HG03103 (cell line): ENCODE measurements around the gene PNMA3.
"Not testable (repeated sequence)": the region's sequence is repeated elsewhere in the genome, so short reads cannot be mapped to it uniquely, and the experiment has no call there.

Experiments used
- ATAC-seq: cut with Tn5 transposase; IDR thresholded peaks from one replicate; pipeline ENCODE4 v1.9.1; 2021; ENCODE audit warnings: low read depth; ENCODE audit not compliant: unreplicated experiment

The PNMA3 gene, protein sequence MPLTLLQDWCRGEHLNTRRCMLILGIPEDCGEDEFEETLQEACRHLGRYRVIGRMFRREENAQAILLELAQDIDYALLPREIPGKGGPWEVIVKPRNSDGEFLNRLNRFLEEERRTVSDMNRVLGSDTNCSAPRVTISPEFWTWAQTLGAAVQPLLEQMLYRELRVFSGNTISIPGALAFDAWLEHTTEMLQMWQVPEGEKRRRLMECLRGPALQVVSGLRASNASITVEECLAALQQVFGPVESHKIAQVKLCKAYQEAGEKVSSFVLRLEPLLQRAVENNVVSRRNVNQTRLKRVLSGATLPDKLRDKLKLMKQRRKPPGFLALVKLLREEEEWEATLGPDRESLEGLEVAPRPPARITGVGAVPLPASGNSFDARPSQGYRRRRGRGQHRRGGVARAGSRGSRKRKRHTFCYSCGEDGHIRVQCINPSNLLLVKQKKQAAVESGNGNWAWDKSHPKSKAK

DNA sequence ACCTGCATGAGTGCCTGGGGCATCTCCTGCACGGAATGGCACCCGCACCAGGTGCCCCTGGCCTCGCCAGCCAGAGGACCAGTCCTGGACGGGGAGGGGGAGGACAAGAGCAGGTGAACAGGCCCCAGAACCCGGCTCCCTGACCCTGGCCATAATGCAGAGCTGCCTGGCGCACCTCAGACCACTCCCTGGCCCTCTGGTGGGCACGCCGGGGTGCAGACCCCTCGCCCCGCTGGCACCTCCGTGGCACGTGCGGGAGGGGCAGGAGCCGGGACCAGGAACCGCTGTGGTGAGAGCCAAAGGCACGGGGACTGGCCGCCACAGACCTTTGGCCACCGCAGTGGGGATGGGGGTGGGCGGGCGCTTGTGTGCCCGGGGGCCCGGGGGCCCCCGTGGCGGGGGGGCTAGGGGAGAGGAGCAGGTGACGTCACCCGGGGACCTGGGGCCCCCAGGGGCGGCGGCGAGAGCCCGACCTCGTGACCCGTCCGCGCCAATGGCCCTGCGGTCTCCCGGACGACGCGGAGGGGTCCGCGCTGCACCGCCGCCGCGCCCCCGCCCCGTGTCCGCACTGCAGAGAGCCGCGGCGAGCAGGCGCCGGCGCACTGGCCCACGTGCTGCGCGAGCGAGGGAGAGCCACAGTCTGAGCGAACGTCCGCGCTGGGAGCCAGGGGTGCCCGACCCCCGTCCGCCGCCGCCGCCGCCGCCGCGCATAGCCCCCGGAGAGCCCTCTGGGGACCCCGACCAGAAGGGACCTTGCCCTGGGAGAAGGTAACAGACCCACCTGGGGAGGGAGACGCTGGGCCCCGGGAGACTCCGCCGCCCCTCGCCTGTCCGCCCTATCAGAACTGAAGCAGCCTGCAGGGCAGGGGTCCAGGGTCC lies at the start of gene PNMA3:
Gene PNMA3, plus strand, starts transcription at position 600 of the 879 bp plus-strand sequence. CDS start 586 bp downstream, outside the sequence.
- ATAC-seq = no peak

DNA sequence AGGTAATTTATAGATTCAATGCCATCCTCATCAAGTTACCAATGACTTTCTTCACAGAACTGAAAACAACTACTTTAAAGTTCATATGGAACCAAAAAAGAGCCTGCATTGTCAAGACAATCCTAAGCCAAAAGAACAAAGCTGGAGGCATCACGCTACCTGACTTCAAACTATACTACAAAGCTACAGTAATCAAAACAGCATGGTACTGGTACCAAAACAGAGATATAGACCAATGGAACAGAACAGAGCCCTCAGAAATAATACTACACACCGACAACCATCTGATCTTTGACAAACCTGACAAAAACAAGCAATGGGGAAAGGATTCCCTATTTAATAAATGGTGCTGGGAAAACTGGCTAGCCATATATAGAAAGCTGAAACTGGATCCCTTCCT lies 39.1 kb upstream of the PNMA3 start:
- ATAC-seq = not testable (repeated sequence)

DNA sequence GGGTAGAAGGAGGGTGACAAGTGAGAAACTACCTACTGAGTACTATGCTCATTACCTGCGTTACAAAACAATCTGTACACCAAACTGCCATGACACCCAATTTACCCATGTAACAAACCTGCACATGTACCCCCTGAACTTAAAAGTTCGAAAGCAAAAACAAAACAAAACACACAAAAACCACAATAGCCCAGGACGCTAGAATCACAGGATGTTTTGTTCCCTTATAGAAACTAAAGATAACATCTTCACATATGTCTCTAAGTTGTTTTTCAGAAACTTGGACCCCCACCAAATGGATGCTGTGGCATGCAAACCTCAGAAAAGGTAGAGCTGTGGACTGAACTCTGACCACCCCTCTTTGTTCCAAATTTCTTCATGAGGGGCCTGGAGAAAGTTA lies 37.1 kb upstream of the PNMA3 start:
- no peak for ATAC-seq

DNA sequence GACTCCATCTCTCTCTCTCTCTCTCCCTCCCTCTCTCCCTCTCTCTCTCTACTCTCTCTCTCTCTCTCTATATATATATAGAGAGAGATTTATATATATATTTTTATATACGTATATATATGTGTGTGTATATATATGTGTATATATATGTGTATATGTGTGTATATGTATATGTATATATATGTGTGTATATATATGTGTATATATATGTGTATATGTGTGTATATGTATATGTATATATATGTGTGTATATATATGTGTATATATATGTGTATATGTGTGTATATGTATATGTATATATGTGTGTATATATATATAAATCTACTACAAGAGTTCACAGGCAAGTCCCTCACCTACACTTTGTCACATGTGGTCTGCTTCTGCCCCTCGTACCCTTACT lies 29.8 kb upstream of the PNMA3 start:
- not testable (repeated sequence) for ATAC-seq

DNA sequence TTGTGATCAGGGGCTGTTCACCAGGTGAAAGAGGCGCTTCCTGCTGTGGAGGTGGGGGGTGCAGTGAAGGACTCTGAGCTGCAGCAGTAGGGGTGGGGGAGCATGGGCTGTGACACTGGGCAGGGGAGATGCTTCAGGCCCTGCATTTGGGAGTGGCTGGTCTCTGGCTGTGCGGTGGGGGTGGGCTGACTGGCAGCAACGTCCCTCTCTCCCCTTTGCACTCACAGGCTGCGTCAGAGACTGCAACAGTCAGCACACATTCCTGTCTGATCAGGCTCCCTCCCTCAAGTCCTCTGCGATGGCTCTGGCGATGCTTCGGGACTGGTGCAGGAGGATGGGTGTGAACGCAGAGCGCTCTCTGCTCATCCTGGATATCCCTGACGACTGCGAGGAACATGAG lies 27.8 kb upstream of the PNMA3 start:
- ATAC-seq = not testable (repeated sequence)

DNA sequence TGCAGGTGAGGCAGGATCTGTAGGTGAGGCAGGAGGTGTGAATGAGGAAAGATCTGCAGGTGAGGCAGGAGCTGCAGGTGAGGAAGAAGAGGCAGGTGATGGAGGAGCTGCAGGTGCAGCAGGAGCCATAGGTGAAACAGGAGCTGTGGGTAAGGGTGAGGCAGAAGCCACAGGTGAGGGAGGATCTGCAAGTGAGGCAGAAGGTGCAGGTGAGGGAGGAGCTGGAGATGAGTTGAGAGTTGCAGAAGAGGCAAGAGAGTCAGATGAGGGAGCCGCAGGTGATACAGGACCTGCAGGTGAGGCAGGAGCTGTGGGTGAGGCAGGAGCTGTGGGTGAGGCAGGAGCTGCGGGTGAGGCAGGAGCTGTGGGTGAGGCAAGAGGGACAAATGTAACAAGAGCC lies 27.1 kb upstream of the PNMA3 start:
- no peak for ATAC-seq

DNA sequence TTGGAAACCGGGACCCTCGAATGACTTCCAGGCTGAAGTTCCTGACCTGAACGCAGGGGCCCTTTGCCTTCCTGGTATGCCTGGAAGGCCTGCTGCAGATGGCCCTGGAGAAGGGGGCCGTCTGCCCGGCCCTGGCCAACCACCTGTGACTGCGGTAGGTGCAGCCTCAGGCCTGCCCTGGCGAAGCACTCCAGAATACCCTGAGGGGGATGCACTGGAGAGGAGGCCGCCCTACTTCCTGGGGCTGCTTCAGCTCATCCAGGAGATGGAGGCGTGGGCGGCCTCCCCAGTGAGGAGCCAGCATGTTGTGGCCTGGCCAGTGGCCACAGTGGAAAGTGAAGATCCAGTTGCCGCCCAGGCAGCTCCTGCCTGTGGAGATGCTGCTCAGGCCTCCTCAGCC lies 26.4 kb upstream of the PNMA3 start:
- ATAC-seq = no peak

DNA sequence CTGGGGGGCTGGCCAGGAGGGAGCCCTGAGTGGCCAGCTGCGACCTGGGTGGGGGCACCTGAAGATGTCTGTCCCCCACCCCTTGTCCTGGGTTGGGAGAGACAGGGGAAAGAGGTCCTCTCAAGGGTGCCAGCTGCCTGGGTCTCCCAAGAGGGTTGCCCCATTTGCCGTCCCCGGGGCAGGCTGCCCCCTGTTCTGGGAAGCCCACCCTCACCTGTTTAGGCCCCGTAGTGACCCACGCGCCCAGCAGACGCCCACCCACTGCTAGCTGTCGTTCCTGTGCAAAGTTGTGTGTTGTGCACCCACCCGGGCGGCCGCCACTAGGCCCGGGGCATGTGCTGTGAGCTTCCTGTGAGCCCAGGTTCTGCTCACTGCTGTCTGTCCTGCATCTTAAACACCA lies 25.5 kb upstream of the PNMA3 start:
- ATAC-seq = no peak

DNA sequence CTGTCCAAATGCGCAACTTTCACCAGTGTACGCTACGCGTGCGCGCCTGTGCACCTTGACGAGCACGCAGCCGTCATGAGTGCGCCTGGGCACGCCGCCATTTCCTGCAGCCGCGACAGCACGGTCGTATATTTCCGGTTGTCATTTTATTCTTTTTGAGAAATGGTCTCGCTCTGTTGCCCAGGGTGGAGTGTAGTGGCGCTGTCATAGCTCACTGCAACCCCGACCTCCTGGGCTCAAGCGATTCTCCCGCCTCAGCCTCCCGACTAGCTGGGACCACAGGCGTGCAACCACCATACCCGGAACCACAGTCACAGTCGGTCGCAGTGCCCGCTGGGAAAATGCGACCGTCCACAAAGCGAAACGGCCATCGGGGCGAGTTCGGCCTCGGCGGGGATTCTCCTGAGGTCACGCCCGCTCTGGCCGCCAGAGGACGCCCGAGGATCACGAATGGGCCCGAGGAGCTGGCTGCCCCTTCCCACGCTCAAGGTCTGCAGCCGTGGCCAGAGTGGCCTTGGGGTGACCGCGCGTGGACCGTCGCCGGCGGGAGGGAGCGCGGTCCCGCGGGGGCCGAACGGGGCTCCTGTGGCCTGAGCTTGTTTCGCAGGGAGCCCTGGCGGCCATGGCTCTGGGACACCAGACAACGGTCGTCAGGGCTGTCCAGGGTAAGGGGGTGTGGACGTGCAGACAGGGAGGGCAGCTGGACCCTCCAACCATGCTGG lies 23.7 kb upstream of the PNMA3 start:
- ATAC-seq = peak; percentile 69

DNA sequence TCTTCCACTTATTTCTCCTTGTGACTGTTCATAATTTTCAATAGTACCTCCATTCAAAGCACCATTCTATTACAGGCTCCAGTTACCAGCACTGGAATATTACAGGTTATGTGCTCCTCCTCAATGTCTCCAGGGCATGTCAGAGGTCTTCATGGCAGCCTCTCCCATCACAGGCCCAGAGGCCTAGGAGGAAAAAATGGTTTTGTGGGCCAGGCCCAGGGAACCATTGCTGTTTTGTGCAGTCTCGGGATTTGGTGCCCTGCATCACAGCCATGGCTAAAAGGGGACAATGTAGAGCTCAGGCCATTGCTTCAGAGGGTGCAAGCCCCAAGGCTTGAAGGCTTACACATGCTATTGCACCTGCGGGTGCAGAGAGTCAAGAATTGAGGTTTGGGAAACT lies 7.2 kb upstream of the PNMA3 start:
- ATAC-seq = no peak

DNA sequence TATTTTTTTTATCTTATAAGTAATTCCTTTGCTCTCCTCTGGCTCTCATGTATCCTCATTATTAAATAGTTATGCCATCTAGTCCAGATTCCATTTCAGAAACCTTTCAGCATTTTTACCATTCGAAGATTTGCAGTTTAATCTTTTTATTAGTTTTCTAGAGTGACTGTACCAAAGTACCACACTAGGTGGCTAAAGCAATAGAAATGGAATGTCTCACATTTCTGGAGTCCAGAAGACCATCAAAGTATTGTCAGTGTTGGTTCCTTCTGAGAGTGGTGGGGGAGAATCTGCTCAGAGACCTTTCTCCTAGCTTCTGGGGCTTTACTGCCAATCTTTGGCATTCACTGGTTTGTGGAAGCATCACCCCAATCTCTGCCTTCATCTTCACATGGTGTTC lies 3.7 kb upstream of the PNMA3 start:
- ATAC-seq = no peak

DNA sequence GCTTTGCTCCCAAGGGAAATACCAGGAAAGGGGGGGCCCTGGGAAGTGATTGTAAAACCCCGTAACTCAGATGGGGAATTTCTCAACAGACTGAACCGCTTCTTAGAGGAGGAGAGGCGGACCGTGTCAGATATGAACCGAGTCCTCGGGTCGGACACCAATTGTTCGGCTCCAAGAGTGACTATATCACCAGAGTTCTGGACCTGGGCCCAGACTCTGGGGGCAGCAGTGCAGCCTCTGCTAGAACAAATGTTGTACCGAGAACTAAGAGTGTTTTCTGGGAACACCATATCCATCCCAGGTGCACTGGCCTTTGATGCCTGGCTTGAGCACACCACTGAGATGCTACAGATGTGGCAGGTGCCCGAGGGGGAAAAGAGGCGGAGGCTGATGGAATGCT lies 1.0 kb downstream of the PNMA3 start:
- ATAC-seq = no peak

DNA sequence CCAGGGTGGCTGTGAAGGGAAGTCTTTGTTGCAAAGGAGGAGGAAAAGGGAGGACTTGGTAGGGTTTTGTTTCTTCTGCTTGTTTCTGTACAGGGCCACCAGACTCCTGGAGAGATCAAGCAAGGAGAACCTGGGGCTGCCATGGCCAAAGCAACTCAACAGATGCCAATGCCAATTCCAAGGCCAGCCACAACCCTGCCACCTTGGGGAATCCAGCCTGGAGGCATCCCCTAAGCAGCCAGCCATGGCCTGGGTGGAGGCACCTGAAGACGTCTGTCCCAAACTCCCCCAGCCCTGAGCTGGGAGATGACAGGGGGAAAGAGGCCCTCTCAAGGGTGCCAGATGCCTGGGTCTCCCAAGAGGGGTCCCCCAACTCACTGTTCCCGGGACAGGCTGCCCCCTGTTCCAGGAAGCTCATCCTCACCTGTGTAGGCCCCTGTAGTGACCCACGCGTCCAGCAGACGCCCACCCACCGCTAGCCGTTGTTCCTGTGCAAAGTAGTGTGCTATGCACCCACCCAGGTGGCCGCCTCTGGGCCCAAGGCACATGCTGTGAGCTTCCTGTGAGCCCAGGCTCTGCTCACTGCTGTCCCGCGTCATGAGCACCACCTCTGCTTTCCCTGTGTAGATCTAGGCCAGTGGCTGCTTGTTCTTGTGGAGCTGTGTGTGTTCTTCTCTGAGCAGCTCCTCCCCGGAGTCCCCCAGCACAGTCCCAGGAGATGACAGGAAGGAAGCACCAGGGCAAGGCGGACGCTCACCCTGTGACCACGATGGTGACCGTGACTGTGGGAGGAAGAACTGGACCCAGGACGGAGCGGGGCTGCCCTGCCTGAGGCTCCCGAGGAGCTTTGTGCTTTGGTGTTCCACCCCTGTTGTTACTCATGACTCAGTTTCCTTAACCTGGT lies 3.2 kb downstream of the PNMA3 start:
- ATAC-seq = no peak

DNA sequence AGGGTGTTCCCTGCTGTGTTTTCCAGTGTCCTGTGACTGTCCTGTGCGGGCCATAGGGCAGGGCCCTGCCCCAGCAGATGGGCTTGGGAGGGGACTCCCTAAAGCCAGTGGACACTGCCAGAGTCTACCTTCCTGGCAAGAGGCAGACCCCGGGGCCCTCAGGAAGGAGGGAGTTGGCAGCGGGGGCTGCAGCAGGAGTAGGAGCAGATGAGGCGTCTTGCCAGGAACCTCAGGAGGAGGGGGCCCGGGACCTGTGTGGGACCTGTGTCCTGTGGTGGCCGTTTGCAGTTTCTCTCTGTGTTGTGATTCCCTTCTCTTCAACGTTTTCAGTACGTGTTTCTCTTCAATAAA lies 3.8 kb downstream of the PNMA3 start:
- ATAC-seq = no peak

DNA sequence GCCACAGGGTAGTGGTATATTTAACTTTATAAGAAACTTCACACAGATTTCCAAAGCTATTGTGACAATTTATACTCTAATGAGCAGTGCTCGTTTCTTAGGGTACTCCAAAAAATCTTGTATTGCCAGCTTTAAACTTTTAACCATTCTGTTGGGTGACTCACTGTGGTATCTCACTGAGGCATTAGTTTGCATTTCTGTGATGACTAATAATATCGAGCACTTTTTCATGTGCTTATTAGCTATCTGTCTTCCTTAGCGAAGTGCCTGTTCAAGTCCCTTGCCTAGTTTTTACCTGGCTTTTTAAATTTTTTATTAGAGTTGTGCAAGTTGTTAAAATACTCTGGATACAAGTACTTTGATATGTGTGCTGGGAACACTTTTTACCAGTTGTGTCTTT lies 5.5 kb downstream of the PNMA3 start:
- ATAC-seq = no peak

DNA sequence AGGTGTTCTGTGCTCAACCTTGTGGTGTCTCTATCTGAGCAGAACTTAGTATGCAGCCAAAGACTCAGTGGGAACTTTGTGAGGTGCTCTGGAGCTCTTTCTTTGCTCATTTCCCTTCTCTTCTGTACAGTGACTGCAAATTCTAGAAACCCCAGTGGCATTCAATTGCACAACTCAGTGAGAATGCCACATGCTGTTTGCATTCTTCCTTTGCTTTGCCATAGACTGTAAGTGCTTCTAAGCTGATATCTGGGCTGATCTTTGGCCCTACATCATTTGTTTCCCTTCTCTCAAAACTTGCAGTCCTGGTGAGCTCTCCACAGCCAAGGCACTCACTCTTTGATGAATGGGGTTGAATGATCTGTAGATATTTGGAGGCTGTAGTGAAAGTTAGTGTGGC lies 7.0 kb downstream of the PNMA3 start:
- no peak for ATAC-seq

DNA sequence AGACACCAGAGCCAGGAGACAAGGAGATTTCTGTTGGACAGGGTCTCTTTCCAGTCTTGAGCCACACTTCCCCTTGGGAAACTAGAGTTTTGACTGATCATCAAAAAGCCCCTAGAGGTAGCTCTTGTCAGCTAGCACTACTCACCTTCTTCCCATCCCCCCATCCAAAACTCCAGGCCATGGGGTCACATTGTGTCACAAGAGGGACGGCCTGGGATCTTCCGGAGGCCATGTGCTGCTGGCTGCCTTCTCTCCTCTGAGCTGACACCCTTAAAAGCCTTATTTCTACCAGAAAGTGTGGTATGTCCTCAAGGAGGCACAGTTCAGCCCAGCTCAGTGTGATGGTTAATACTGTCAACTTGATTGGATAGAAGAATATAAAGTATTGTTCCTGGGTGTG lies 7.8 kb downstream of the PNMA3 start:
- no peak for ATAC-seq

DNA sequence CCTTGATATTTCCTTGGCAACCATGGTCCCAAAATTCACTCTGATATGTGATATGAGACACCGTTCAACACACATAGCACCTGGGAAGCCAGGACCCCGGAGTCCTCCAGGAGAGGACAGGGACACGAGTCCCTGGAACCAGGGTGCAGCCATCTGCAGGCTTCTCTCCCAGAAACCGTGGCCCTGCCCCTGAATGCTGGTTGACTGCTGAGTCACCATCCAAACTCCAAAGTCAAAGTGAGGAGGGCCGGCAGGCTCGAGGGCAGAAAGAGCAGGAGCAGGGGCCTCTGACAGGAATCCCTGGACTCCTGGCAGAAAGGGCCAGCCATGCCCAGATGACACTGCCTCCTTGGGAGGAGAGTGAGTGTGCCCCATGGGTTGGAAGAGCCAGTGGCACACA lies 9.1 kb downstream of the PNMA3 start:
- no peak for ATAC-seq

DNA sequence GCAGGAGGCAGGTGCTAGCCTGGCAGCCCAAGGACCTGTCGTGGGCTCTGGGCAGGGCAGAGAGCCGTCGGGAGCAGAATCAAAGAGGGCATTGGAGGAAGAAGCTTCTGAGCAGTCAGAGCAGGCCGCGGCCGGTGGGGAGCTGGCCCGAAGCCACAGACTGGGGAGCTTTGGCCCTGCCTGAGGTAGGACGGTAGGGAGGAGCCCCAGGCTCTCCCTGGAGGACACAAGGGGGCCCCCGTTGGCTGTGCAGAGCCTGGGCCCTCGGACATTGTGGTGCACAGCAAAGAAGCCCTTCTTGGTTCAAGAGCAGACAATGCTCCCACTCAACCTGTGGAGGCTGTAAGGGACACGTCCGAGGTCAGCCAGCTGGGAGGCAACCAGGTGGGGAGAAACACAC lies 10.1 kb downstream of the PNMA3 start:
- not testable (repeated sequence) for ATAC-seq
